Measurements from ENCODE around the gene TRAFD1.

The TRAFD1 gene

DNA sequence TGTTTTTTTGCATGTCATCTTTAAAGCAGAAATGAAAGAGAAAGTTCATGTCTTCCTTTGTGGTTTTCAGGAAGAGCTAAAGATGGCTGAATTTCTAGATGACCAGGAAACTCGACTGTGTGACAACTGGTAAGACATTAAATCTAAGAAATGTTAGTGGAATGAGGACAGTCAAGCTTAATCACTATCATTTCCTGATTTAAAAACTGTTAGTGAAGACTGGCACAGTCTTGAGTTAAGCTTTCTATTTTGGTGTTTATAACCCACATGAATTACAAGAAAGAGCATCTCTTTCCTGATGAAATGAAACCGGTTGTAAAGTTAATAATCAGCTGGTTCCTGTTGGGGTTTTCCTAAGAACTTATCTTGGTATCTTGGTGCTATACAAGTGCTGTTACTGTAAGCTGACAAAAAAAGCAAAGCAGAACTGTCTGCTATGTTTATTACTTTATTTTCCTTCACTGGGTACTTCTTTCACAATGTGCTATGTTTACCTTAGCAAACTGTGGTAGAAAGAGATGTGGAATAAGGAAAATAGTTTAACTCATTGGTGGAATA is 5.2 kb downstream of the TRAFD1 start:
- peaks cover 8% of the 10 kb centered on the region for H4K20me1 ChIP-seq (ENCODE audit: low read depth, low read length)
- H3K4me2 ChIP-seq (ENCODE audit: low read depth, low read length, poor library complexity, severe bottlenecking) = peak overlapping the region; percentile 45
- no peak overlapping the region for H3K4me3 ChIP-seq (ENCODE audit: insufficient read depth, low read length, poor library complexity, severe bottlenecking)

DNA sequence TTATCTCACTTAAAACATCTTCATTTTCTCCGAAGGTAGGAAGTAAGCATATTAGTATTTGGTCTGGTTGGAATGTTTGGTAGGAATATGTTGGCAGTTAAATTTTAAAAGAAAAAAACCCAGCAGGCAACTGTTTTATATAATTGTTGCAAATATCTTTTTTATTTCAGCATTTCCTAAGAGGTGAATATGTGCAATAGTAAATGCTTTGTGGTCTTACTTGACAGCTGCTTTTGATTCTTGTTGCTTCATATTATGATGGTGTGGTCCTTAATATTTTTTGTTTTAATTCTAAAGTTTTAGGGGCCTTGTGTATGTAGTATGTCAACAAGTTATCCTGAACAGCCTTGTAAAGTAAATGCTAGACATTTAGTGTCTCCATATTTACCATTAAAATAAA is 6.3 kb downstream of the TRAFD1 start:
- Histone ChIP-seq H3K27ac (ENCODE audit: low read depth, low read length) (no peak overlapping the region), H3K4me2 (ENCODE audit: low read depth, low read length, poor library complexity, severe bottlenecking) (no peak overlapping the region), H3K4me3 (ENCODE audit: insufficient read depth, low read length, poor library complexity, severe bottlenecking) (no peak overlapping the region), H2AFZ (ENCODE audit: low read depth, low read length, severe bottlenecking) (no peak overlapping the region), H3K79me2 (ENCODE audit: insufficient read depth, low read length) (peaks cover 19% of the 10 kb centered on the region; the same call in 1 of the 2 replicates), H3K27me3 (ENCODE audit: low read length) (no peaks in the 10 kb centered on the region), H3K9me3 (ENCODE audit: insufficient read depth, low read length) (no peaks in the 10 kb centered on the region), H3K9me2 (replicated peaks; ENCODE audit: insufficient read depth, low read length) (no peaks in the 10 kb centered on the region), H3K36me3 (ENCODE audit: low read length) (peaks cover 7% of the 10 kb centered on the region; the same call in 1 of the 2 replicates), H3K9ac (ENCODE audit: low read length) (no peak overlapping the region), H3F3A (ENCODE audit: insufficient read depth) (peaks cover 13% of the 10 kb centered on the region; the same call in 1 of the 2 replicates), H4K20me1 (ENCODE audit: low read depth, low read length) (peaks cover 8% of the 10 kb centered on the region)
- no peak for TF ChIP-seq EZH2phosphoT487 (conservative IDR thresholded peaks at IDR 0.05; ENCODE audit: low read length)
- TF ChIP-seq, protein P1, sequence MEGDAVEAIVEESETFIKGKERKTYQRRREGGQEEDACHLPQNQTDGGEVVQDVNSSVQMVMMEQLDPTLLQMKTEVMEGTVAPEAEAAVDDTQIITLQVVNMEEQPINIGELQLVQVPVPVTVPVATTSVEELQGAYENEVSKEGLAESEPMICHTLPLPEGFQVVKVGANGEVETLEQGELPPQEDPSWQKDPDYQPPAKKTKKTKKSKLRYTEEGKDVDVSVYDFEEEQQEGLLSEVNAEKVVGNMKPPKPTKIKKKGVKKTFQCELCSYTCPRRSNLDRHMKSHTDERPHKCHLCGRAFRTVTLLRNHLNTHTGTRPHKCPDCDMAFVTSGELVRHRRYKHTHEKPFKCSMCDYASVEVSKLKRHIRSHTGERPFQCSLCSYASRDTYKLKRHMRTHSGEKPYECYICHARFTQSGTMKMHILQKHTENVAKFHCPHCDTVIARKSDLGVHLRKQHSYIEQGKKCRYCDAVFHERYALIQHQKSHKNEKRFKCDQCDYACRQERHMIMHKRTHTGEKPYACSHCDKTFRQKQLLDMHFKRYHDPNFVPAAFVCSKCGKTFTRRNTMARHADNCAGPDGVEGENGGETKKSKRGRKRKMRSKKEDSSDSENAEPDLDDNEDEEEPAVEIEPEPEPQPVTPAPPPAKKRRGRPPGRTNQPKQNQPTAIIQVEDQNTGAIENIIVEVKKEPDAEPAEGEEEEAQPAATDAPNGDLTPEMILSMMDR (IDR thresholded peaks at IDR 0.05; ENCODE audit: insufficient read depth, low read length, poor library complexity, severe bottlenecking) = no peak

More for the DNA sequence above, 5.2 kb downstream of the TRAFD1 start:
- peaks cover 7% of the 10 kb centered on the region; the same call in 1 of the 2 replicates for H3K36me3 ChIP-seq (ENCODE audit: low read length)
- peak overlapping the region; percentile 52 for H3K27ac ChIP-seq (ENCODE audit: low read depth, low read length)
- H3K27me3 ChIP-seq (ENCODE audit: low read length) = no peaks in the 10 kb centered on the region
- no peaks in the 10 kb centered on the region for H3K9me2 ChIP-seq (replicated peaks; ENCODE audit: insufficient read depth, low read length)
- no peaks in the 10 kb centered on the region for H3K9me3 ChIP-seq (ENCODE audit: insufficient read depth, low read length)
- H3K79me2 ChIP-seq (ENCODE audit: insufficient read depth, low read length) = peaks cover 28% of the 10 kb centered on the region
- H3F3A ChIP-seq (ENCODE audit: insufficient read depth) = peaks cover 13% of the 10 kb centered on the region; the same call in 1 of the 2 replicates
- no peak overlapping the region for H3K9ac ChIP-seq (ENCODE audit: low read length)
- H2AFZ ChIP-seq (ENCODE audit: low read depth, low read length, severe bottlenecking) = no peak overlapping the region
- TF ChIP-seq EZH2phosphoT487 (conservative IDR thresholded peaks at IDR 0.05; ENCODE audit: low read length) = no peak
- TF ChIP-seq, protein P1 (IDR thresholded peaks at IDR 0.05; ENCODE audit: insufficient read depth, low read length, poor library complexity, severe bottlenecking) = no peak

DNA sequence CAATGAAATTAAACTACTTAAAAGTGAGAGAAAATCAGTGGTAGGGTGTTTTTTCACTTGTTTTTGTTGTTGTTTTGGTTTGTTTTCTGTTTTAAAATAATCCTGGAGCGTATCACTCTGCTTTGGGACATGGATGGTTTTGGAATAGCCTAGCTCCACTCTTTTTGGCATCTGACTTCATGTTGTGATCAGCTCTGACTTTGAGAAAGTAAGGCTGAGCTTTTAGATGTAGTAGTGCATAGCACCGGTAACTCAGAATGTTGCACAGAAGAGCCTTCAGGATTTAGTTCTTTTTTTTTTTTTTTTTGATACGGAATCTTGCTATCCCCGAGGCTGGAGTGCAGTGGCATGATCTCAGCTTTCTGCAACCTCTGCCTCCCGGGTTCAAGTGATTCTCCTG is 8.1 kb downstream of the TRAFD1 start:
- Histone ChIP-seq H3K4me2 (ENCODE audit: low read depth, low read length, poor library complexity, severe bottlenecking) (no peak overlapping the region), H3K4me3 (ENCODE audit: insufficient read depth, low read length, poor library complexity, severe bottlenecking) (no peak overlapping the region), H3K27ac (ENCODE audit: low read depth, low read length) (no peak overlapping the region), H2AFZ (ENCODE audit: low read depth, low read length, severe bottlenecking) (no peak overlapping the region), H3K27me3 (ENCODE audit: low read length) (no peaks in the 10 kb centered on the region), H3K9ac (ENCODE audit: low read length) (no peak overlapping the region), H4K20me1 (ENCODE audit: low read depth, low read length) (peaks cover 8% of the 10 kb centered on the region; the same call in 1 of the 2 replicates), H3K36me3 (ENCODE audit: low read length) (peaks cover 7% of the 10 kb centered on the region; the same call in 1 of the 2 replicates), H3F3A (ENCODE audit: insufficient read depth) (peaks cover 13% of the 10 kb centered on the region; the same call in 1 of the 2 replicates), H3K79me2 (ENCODE audit: insufficient read depth, low read length) (peaks cover 11% of the 10 kb centered on the region; the same call in 1 of the 2 replicates), H3K9me3 (ENCODE audit: insufficient read depth, low read length) (no peaks in the 10 kb centered on the region), H3K9me2 (replicated peaks; ENCODE audit: insufficient read depth, low read length) (no peaks in the 10 kb centered on the region)
- TF ChIP-seq EZH2phosphoT487 (conservative IDR thresholded peaks at IDR 0.05; ENCODE audit: low read length) = no peak

DNA sequence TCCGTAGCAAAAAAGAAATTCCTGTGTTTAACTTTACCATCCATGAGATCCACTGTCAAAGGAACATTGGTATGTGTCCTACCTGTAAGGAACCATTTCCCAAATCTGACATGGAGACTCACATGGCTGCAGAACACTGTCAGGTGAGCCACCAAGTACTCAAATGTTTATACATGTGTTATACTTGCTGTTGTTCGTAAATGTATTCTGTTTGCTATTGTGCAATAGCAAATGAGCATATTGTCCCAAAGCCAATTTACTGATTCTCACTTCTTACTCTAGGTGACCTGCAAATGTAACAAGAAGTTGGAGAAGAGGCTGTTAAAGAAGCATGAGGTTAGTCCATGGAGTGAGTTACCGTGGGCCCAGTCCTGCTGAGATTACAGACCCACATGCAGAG is 9.4 kb downstream of the TRAFD1 start:
- Histone ChIP-seq H3K9me3 (ENCODE audit: insufficient read depth, low read length) (no peaks in the 10 kb centered on the region), H4K20me1 (ENCODE audit: low read depth, low read length) (peaks cover 8% of the 10 kb centered on the region; the same call in 1 of the 2 replicates), H3K79me2 (ENCODE audit: insufficient read depth, low read length) (0 out of 2 replicates have a peak, but pooled peaks cover 11% of the 10 kb centered on the region), H3K27ac (ENCODE audit: low read depth, low read length) (no peak overlapping the region), H3K36me3 (ENCODE audit: low read length) (peaks cover 7% of the 10 kb centered on the region; the same call in 1 of the 2 replicates), H2AFZ (ENCODE audit: low read depth, low read length, severe bottlenecking) (no peak overlapping the region), H3K9ac (ENCODE audit: low read length) (no peak overlapping the region), H3K4me2 (ENCODE audit: low read depth, low read length, poor library complexity, severe bottlenecking) (no peak overlapping the region), H3K9me2 (replicated peaks; ENCODE audit: insufficient read depth, low read length) (no peaks in the 10 kb centered on the region), H3F3A (ENCODE audit: insufficient read depth) (peaks cover 13% of the 10 kb centered on the region; the same call in 1 of the 2 replicates), H3K27me3 (ENCODE audit: low read length) (no peaks in the 10 kb centered on the region), H3K4me3 (ENCODE audit: insufficient read depth, low read length, poor library complexity, severe bottlenecking) (no peak overlapping the region)
- no peak for TF ChIP-seq EZH2phosphoT487 (conservative IDR thresholded peaks at IDR 0.05; ENCODE audit: low read length)
- TF ChIP-seq, protein P1 (IDR thresholded peaks at IDR 0.05; ENCODE audit: insufficient read depth, low read length, poor library complexity, severe bottlenecking) = no peak

Measured in SU-DHL-6 (cell line).